ENCODE measurements around the gene FAM181B.

The FAM181B gene

GRCh38 chr11:82733444-82734119 is at the start of gene FAM181B:
TSS of gene FAM181B (minus strand) at chr11:82733864. CDS start at chr11:82733729, 135 bp downstream.
- DNase-seq: peak; percentile 83 to 94

- DNase-seq: no peak
These were observed 49.2 kb upstream of the FAM181B start for GRCh38 chr11:82782825-82783374.

- no peak for DNase-seq
These were observed 45.1 kb upstream of the FAM181B start for GRCh38 chr11:82778776-82779175.

GRCh38 chr11:82776377-82776776 is 42.7 kb upstream of the FAM181B start:
- DNase-seq: peak in 1 of 2 experiments; percentile 27

- DNase-seq: peak; percentile 62 to 79
These were observed 42.2 kb upstream of the FAM181B start for GRCh38 chr11:82775736-82776346.

GRCh38 chr11:82775218-82775617 is 41.6 kb upstream of the FAM181B start:
- no peak for DNase-seq

GRCh38 chr11:82771781-82772180 is 38.1 kb upstream of the FAM181B start:
- no peak for DNase-seq

- DNase-seq: peak in 1 of 2 experiments; percentile 34
These were observed 33.5 kb upstream of the FAM181B start for GRCh38 chr11:82767123-82767522.

GRCh38 chr11:82765466-82766034 is 31.9 kb upstream of the FAM181B start:
- DNase-seq: no peak

- no peak for DNase-seq
These were observed 29.5 kb upstream of the FAM181B start for GRCh38 chr11:82763167-82763566.

- DNase-seq: no peak
These were observed 26.0 kb upstream of the FAM181B start for GRCh38 chr11:82759649-82760048.

- DNase-seq: peak in 1 of 2 experiments; percentile 64
These were observed 24.1 kb upstream of the FAM181B start for GRCh38 chr11:82757660-82758357.

- peak; percentile 57 to 78 for DNase-seq
These were observed 23.3 kb upstream of the FAM181B start for GRCh38 chr11:82756765-82757639.

- DNase-seq: peak in 1 of 2 experiments; percentile 41
These were observed 20.7 kb upstream of the FAM181B start for GRCh38 chr11:82754410-82754809.

GRCh38 chr11:82753921-82754320 is 20.3 kb upstream of the FAM181B start:
- DNase-seq: peak in 1 of 2 experiments; percentile 36

- no peak for DNase-seq
These were observed 19.1 kb upstream of the FAM181B start for GRCh38 chr11:82752801-82753200.

GRCh38 chr11:82750643-82751139 is 17.0 kb upstream of the FAM181B start:
- DNase-seq: no peak

GRCh38 chr11:82747471-82747870 is 13.8 kb upstream of the FAM181B start:
- DNase-seq: no peak

- no peak for DNase-seq
These were observed 4.4 kb upstream of the FAM181B start for GRCh38 chr11:82738091-82738490.

- no peak for DNase-seq
These were observed 436 bp upstream of the FAM181B start for GRCh38 chr11:82734120-82734479.

- DNase-seq: peak in 1 of 2 experiments; percentile 53
These were observed 775 bp downstream of the FAM181B start for GRCh38 chr11:82732734-82733443.

Data from NCI-H446 (cell line).